Measurements from ENCODE around the gene HOOK1.
"Not testable (repeated sequence)": the region's sequence is repeated elsewhere in the genome, so short reads cannot be mapped to it uniquely, and the experiment has no call there.

HOOK1 gene

GRCh38 chr1:59897165-59897564 is 82.4 kb downstream of the HOOK1 start:
- no peak for FAIRE-seq

GRCh38 chr1:59898927-59899326 is 84.2 kb downstream of the HOOK1 start:
- no peak for FAIRE-seq

DNA sequence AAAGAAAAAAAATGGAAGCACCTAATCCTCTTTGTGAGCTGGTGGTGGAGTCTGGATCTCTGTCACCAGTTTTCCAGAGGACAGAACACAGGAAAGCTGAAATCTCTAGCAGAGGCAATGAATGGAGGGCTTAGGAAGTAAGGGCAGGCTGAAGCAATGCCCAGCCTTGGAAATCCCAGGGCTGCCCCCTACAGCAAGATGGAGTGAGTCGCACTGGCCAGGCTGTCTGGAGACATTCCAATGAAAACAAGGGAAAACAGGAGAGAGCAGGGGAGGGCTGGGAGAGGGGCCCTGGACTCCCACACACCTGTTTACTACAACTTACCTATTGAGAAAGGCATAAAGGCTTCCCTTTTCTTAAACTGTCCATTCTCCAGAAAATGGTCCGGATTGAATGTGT is 85.9 kb downstream of the HOOK1 start:
- no peak for FAIRE-seq

DNA sequence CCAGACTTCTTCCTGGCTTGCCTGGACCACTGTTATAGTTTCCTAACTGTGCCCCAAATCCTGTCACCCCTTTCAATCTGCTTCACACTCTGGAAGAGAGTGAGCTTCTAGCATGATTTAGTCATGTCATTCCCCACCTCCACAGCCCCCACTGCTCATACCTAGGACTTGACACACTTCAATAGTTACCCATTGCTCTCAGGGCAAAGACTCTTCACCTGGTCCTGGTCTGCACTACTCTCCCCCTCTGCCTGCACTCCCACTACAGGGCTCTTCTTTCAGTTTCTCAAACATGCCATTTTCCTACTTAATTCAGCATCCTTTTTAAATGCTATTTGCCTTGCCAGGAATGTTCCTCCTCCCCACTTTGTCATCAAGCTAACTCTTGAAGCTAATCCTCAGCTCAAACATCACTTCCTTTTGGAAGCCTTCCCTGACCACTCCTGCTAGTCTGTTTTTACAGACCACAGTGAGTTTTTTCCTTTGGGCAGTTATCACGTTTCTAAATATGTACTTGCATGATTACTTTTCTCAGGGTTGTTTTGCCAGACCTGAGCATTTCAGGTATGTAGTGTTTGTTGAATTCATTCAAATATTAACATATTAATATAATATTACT is 87.1 kb downstream of the HOOK1 start:
- FAIRE-seq = no peak

DNA sequence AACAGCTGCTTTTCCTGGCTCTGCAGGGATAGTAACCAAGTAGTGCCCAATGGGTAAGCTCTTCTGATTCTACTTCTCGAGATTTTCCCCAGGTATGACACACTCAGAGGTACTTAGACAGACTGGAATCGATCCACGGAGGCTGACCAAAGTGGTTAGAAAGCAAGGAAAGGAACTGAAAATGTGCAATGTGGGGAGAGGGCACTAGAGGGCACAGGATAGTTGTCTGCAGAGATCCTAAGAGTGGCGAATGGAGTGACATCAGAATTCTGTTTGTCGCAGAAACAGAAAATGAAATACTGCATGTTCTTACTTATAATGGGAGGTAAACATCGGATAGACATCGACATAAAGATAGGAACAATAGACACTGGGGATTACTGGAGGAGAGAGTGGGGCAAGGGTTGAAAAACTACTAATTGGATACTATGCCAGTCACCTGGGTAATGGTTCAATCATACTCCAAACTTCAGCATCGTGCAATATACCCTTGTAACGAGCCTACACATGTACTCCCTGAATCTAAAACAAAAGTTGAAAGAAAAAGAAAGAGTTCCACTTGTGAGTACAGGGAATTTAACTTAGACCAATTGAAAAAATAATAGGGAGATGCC is 88.5 kb downstream of the HOOK1 start:
- FAIRE-seq = peak; percentile 71

DNA sequence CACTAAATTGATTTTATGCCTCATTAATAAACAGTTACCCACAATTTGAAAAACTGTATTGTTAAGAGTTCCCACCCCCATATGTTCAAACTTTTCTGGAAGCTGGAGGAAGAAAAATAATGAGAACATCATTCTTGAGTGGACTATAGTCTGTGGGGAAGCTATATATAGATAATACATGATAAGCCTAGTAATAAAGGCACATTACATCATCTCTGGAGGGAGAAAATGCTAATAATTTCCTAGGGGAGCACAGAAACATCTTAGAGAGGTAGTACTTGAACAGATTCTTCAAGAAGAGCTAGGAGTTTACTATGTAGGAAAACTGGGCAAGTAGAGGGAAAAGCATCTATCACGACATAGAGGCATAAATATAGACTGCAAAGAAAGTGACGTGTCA is 92.2 kb downstream of the HOOK1 start:
- FAIRE-seq = no peak

GRCh38 chr1:59908084-59908483 is 93.3 kb downstream of the HOOK1 start:
- FAIRE-seq = no peak

DNA sequence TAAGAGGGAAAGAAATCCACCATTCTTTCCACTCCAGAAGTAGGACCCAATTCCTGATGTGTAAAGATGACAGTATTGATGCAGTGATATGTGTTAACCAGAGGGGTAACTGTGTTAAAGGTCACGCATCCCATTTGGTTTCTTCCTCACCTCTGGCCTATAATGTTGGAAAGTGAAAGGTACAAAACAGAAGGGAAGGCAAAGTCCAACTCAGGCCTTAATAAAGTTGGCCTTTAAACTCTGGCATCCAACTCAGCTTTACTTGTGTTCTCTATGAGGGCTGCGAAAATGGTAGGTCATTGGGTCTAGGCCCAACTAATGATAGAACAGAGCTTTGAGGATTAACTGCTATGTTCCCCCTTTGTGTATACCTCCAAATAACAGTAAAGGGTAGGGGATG is 93.9 kb downstream of the HOOK1 start:
- no peak for FAIRE-seq

- FAIRE-seq = not testable (repeated sequence)
These were observed 100.1 kb downstream of the HOOK1 start for GRCh38 chr1:59914791-59915286.

- no peak for FAIRE-seq
These were observed 100.8 kb downstream of the HOOK1 start for GRCh38 chr1:59915516-59915915.

DNA sequence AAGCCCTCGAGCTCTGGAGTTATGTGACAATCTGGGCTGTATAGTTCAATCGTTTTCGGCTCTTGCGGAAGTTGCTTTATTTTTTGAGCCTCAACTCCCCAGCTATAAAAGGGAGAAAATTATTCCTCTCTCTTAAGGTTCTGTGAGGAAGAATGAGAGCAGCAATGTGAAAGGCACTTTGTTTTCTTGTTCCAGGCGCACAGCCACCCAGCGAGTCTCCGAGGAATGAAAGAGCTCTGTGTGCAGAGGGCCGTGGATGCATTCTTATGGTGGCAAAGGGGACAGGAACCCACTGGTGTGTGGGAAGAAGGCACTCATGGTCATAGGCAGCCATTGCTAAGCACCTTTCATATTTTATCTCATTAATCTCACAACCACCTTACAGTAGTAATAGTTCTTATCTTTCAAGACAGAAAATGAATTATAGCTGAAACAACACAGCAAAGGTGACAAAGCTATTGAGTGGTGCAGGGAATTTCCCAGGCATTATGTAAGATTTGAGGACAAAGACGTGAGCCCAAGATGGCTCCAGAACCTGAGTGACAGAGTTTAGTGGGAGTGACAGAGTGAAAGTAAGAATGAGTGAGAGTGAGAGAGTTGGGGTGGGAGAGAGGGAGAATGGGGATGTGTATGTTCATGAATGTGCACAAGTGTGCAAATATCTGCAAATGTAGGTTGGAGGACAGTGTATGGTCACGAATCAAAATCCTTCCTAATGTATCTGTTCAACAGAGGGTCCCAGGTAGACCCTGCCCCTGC is 102.5 kb downstream of the HOOK1 start:
- no peak for FAIRE-seq

DNA sequence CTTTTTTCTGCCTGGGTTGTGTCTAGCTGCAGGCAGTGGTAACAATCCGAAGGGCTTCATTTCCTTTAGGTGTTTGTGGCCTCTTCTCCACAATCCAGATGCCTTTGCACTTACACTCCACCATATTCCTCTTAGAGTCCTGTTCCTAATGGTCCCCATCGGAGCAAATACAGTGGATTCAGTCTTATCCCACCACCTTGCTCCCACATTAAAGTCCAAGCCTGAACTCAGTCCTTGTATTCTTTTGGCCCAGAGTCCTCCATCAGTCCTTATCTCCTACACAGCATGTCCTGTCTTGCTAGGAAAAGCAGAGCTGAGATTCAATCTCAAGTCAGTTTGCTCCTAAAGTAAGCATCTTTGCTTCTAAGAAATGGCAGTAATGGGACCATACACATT is 103.0 kb downstream of the HOOK1 start:
- no peak for FAIRE-seq

DNA sequence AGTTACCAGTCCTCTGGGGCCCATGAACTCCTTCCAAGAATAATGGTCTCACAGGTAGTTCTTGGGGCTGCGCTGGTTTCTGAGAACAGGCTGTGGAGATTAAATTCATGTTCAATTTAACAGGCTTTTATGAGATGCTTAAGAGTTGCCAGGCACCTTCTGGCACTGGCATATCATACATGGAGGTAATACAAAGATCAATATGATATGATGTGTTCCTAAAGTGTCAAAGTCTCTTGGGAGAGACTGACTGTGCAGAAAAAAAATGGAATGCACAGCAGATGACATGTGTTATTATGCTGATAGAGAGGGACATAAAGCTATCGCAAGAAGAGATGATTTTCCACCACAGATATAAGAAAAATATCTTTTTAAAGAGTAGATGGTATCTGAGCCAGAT is 105.0 kb downstream of the HOOK1 start:
- FAIRE-seq = no peak

DNA sequence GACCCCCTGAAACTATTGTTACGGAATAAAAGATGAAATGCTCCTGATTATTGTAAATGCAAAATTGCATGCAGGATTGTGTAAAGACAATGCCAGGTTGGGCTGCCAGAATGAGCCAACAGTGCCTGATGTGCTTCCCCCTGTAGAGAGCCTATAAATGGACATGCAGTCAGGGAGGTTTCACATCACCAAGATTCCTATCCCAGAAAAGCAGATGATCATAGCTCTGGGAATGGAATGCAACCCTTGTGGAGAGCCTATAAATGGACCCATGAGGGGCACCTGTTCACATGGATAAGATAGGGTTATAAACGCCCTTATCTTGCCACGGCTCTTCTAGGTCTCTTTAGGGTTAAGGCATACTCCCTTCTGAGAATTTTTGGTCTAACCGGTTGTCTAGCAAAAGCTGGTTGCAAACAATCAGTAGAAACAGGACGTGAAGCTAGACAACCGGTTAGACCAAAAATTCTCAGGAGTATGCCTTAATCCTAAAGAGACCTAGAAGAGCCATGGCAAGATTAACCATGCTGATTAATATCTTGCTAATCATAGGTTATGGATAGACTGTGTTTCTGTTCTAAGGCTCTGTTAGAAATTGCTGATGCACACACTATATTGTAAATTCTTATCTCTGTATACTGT is 106.6 kb downstream of the HOOK1 start:
- not testable (repeated sequence) for FAIRE-seq

DNA sequence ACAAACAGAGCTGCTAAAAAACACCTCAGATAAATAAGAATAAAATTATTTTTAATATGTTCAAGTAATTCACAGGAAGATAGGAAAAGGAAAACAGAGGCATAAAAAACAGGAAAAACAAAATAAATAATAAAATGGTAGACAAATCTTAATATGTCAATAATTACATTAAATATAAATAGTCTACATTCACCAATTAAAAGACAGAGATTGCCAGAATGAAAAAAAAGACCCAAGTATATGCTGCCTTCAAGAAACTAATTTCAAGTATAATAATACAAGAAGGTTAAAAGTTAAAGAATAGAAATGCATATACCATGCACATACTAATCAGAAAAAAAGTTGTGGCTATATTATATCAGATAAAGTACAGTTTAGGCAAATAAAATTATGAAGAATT is 109.9 kb downstream of the HOOK1 start:
- no peak for FAIRE-seq
